ENCODE measurements around the gene C2orf92.

Gene C2orf92

DNA sequence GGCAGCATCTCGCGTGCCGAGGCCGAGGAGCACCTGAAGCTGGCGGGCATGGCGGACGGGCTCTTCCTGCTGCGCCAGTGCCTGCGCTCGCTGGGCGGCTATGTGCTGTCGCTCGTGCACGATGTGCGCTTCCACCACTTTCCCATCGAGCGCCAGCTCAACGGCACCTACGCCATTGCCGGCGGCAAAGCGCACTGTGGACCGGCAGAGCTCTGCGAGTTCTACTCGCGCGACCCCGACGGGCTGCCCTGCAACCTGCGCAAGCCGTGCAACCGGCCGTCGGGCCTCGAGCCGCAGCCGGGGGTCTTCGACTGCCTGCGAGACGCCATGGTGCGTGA is 54.5 kb downstream of the C2orf92 start:
- no peak overlapping the region for H3K4me3 ChIP-seq (ENCODE audit: control insufficient read depth, low read depth, low read length)
- TF ChIP-seq, protein P1, sequence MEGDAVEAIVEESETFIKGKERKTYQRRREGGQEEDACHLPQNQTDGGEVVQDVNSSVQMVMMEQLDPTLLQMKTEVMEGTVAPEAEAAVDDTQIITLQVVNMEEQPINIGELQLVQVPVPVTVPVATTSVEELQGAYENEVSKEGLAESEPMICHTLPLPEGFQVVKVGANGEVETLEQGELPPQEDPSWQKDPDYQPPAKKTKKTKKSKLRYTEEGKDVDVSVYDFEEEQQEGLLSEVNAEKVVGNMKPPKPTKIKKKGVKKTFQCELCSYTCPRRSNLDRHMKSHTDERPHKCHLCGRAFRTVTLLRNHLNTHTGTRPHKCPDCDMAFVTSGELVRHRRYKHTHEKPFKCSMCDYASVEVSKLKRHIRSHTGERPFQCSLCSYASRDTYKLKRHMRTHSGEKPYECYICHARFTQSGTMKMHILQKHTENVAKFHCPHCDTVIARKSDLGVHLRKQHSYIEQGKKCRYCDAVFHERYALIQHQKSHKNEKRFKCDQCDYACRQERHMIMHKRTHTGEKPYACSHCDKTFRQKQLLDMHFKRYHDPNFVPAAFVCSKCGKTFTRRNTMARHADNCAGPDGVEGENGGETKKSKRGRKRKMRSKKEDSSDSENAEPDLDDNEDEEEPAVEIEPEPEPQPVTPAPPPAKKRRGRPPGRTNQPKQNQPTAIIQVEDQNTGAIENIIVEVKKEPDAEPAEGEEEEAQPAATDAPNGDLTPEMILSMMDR (IDR thresholded peaks at IDR 0.05; ENCODE audit: control insufficient read depth, insufficient read depth, low read depth, low read length, missing control alignments): no peak
- DNase-seq (ENCODE audit: low read depth): no peak

DNA sequence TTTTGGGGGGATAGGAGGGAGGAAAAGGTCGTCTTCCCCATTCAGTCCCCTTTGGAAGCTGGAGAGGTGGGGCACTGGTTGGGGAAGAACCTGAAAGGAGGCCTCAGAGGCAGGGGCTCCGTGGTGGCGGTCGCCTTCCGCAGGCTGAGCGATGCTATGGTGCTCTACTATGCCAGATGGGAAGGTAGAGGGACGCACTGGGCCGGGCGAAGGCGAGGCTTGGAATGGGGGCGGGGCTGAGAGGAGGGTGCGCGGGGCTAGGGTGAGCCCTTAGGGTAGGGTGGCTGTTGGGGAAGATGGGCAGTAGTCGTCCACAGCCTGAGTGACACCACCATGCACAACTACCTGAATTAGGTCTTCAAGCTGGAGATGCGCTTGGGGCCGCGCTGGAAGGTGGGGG is 55.0 kb downstream of the C2orf92 start:
- TF ChIP-seq, protein P1 (IDR thresholded peaks at IDR 0.05; ENCODE audit: control insufficient read depth, insufficient read depth, low read depth, low read length, missing control alignments): no peak
- DNase-seq (ENCODE audit: low read depth): no peak
- no peak overlapping the region for H3K4me3 ChIP-seq (ENCODE audit: control insufficient read depth, low read depth, low read length)

DNA sequence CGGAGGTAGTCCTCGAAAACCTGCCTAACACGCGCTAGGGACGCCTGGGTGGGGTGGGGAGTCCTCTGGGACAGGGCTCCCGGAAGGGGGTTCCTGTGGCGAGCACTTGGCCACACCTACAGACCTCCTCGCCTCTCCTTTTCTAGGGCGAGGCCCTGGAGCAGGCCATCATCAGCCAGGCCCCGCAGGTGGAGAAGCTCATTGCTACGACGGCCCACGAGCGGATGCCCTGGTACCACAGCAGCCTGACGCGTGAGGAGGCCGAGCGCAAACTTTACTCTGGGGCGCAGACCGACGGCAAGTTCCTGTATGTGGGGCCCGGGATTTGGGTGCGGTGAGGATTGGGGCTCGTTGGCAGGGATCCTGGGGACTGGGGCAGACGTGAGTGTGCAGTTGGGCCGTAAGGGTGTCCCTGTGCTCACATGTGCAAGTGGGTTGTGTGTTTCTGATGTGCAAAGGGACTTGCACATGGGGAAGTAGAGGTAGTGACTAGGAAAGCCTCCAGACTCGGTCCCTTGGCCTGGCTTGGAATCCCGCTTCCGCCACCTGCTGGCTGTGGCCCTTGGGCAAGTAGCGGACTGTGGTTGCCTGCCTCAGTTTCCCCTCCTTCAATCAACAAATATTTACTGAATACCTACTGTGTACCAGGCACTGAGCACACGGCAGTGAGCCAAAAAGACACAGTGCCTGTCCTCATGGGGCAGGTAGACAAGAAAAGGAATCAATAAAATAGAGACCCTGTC is 55.6 kb downstream of the C2orf92 start:
- H3K4me3 ChIP-seq (ENCODE audit: control insufficient read depth, low read depth, low read length): no peak overlapping the region
- TF ChIP-seq, protein P1 (IDR thresholded peaks at IDR 0.05; ENCODE audit: control insufficient read depth, insufficient read depth, low read depth, low read length, missing control alignments): no peak

DNA sequence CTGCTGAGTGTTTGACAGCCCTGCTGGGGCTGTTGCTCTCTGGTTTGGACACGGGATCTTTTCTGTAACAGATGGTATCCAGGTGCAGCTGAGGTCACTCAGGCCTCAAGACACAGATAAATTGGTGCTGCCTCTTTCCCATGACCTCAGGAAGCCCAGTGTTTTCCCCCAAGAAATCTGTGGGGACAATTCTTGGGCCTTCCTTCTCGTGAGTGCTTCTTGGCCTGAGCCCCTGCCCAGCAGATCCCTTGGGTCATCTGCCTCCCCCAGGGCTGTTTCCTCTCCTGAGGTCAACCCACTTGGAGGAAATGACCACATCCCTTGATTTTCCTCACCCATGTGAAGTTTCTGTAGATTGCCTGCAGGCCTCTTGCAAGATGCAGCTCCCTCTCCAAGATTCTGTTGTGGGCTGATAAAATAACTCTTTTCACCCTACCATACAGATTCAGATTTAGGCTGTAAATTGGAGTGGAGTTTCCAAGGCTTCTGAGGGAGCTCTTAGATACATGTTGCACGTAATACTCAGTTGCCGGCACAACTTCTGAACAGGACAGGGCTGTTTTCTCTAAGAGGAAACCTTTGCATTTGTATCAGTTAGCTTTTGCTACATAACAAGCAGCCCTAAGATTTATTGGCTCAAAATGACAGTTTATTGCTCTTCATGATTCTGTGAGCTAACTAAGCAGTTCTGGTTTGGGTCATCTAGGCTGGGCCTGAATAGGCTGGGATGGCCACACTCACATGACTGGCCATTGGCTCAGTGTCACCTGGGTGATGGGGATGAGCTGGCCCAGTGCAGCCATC is 57.0 kb downstream of the C2orf92 start:
- TF ChIP-seq, protein P1 (IDR thresholded peaks at IDR 0.05; ENCODE audit: control insufficient read depth, insufficient read depth, low read depth, low read length, missing control alignments): no peak

More for the DNA sequence above, 55.6 kb downstream of the C2orf92 start:
- no peak for DNase-seq (ENCODE audit: low read depth)

DNA sequence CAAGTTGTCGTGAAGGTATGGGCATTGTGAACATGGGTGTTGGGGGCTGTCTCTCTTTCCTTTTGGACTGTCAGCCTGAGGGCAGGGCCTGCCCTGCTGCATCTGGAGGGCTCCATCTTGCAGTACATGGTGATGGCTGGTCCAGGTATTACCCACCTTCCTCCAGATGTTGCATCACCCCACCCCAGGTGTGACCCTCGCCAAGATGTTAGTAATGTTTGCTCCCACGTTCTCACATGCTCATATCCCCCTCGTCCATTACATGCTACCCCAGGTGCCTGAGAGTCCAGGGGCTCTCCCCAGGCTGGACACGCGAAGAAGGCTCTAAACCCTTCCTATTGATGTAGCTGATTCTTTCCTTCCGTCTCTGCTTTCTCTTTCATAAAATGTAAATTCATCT is 57.8 kb downstream of the C2orf92 start:
- TF ChIP-seq, protein P1 (IDR thresholded peaks at IDR 0.05; ENCODE audit: control insufficient read depth, insufficient read depth, low read depth, low read length, missing control alignments): no peak
- DNase-seq (ENCODE audit: low read depth): no peak
- H3K4me3 ChIP-seq (ENCODE audit: control insufficient read depth, low read depth, low read length): no peak overlapping the region

More for the DNA sequence above, 57.0 kb downstream of the C2orf92 start:
- no peak for DNase-seq (ENCODE audit: low read depth)
- no peak overlapping the region for H3K4me3 ChIP-seq (ENCODE audit: control insufficient read depth, low read depth, low read length)

DNA sequence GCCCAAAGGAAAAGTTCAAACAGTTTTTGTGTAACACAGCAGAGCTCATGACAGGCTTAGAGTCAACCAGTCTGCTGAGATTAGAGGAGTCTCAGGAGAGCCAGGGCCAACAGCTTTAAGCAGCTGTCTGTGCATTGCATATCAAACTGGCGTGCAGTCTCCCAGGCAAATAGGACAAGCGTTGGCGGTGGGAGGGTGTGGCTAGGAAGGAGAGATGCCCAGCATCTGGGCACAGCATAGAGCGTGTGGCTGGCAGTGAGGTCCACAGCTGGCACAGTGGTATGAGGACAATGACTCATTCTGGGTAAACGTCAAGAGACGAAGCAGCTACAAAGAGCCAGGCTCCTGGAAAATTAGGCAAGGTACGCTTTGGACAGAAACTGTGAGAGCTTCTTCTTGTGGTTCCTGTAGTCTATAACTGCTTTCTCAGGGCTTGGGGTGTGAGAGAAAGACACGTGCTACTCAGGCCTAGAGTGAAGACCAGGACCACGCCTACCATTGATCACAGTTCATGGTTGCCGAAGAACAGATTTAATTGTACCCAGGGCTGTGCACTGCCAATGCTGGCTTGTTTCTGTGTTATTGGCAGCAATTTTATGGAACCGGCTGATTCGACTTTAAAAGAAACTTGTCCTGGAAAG is 58.7 kb downstream of the C2orf92 start:
- no peak for DNase-seq (ENCODE audit: low read depth)
- H3K4me3 ChIP-seq (ENCODE audit: control insufficient read depth, low read depth, low read length): no peak overlapping the region; the same call in 1 of the 2 replicates
- TF ChIP-seq, protein P1 (IDR thresholded peaks at IDR 0.05; ENCODE audit: control insufficient read depth, insufficient read depth, low read depth, low read length, missing control alignments): no peak
